Neural progenitor cell (in vitro differentiated cells): ENCODE measurements around the gene KLHL3. TPM values are rescaled to one million over a fixed set of nuclear protein-coding genes. Genes with fewer than 3 reads are reported as not detected.

Experiments used
- DNase-seq: peaks from one replicate; pipeline ENCODE4 v3.0.0-alpha.2; 2016; ENCODE audit warnings: low spot score
- H2AFZ ChIP-seq: fragments of 200-600 bp; sonication (generic); replicated peaks from 2 replicates; pipeline ENCODE4 v1.6.1; 2016; ENCODE audit warnings: antibody characterized with exemption
- H3F3A ChIP-seq: fragments of 200-600 bp; sonication (generic); 2 replicates; pipeline ENCODE4 v1.6.1; 2016; ENCODE audit warnings: antibody characterized with exemption, low read depth
- H3K27ac ChIP-seq: fragments of 200-600 bp; sonication (generic); 2 replicates; pipeline ENCODE4 v1.5.1; 2016; ENCODE audit warnings: mild to moderate bottlenecking
- H3K27me3 ChIP-seq: fragments of 200-600 bp; sonication (generic); 2 replicates; pipeline ENCODE4 v1.6.1; 2016; ENCODE audit warnings: mild to moderate bottlenecking, moderate library complexity
- H3K36me3 ChIP-seq: fragments of 200-600 bp; sonication (generic); 2 replicates; pipeline ENCODE4 v1.5.1; 2016
- H3K4me1 ChIP-seq: fragments of 200-600 bp; sonication (generic); 2 replicates; pipeline ENCODE4 v1.6.1; 2016; ENCODE audit warnings: mixed run types
- H3K4me2 ChIP-seq: fragments of 200-600 bp; sonication (generic); 2 replicates; pipeline ENCODE4 v1.6.1; 2016
- H3K4me3 ChIP-seq: fragments of 200-600 bp; sonication (generic); 2 replicates; pipeline ENCODE4 v1.5.1; 2016
- H3K79me2 ChIP-seq: fragments of 200-600 bp; sonication (generic); 2 replicates; pipeline ENCODE4 v1.6.1; 2016; ENCODE audit warnings: low read depth
- H3K9ac ChIP-seq: fragments of 200-600 bp; sonication (generic); 2 replicates; pipeline ENCODE4 v1.6.1; 2016
- H3K9me3 ChIP-seq: fragments of 200-600 bp; sonication (generic); 2 replicates; pipeline ENCODE4 v1.5.1; 2016; ENCODE audit warnings: low read depth
- H4K20me1 ChIP-seq: fragments of 200-600 bp; sonication (generic); 2 replicates; pipeline ENCODE4 v1.6.1; 2016; ENCODE audit warnings: low read depth
- H3K27ac Mint-ChIP-seq: 3 replicates; pipeline ENCODE4 v1.8.0; 2021; ENCODE audit warnings: mixed read lengths
- H3K27me3 Mint-ChIP-seq: 2 replicates; pipeline ENCODE4 v1.8.0; 2022; ENCODE audit warnings: low read depth, mild to moderate bottlenecking, inconsistent platforms, moderate library complexity, mixed read lengths; ENCODE audit not compliant: insufficient read depth
- H3K36me3 Mint-ChIP-seq: 3 replicates; pipeline ENCODE4 v1.8.0; 2021; ENCODE audit warnings: mixed read lengths
- H3K4me1 Mint-ChIP-seq: 3 replicates; pipeline ENCODE4 v1.8.0; 2021; ENCODE audit warnings: mixed read lengths
- H3K4me3 Mint-ChIP-seq: 3 replicates; pipeline ENCODE4 v1.8.0; 2021; ENCODE audit warnings: mild to moderate bottlenecking, moderate library complexity, mixed read lengths
- H3K9me3 Mint-ChIP-seq: 3 replicates; pipeline ENCODE4 v1.8.0; 2020; ENCODE audit warnings: mixed read lengths
- CTCF ChIP-seq: fragments of 200-600 bp; sonication (generic); IDR thresholded peaks from 2 replicates; pipeline ENCODE4 v1.5.1; 2017; ENCODE audit warnings: antibody characterized with exemption, mild to moderate bottlenecking
- EZH2 ChIP-seq: fragments of 200-600 bp; sonication (generic); IDR thresholded peaks from 2 replicates; pipeline ENCODE4 v1.6.1; 2017; ENCODE audit warnings: antibody characterized with exemption, mild to moderate bottlenecking, moderate library complexity
- EZH2phosphoT487 ChIP-seq: fragments of 200-600 bp; sonication (generic); IDR thresholded peaks from 2 replicates; pipeline ENCODE4 v1.6.1; 2017; ENCODE audit warnings: antibody characterized with exemption
- total RNA-seq: library from RNA; depleted of rRNA; stranded (reverse); fragments of >200 nt; gene quantifications from 2 replicates; pipeline ENCODE4 v1.2.3, GENCODE V29; 2015; ENCODE audit warnings: low replicate concordance

The KLHL3 gene
- total RNA-seq, 1 donor from 2014 or later, result 26.8 TPM

DNA sequence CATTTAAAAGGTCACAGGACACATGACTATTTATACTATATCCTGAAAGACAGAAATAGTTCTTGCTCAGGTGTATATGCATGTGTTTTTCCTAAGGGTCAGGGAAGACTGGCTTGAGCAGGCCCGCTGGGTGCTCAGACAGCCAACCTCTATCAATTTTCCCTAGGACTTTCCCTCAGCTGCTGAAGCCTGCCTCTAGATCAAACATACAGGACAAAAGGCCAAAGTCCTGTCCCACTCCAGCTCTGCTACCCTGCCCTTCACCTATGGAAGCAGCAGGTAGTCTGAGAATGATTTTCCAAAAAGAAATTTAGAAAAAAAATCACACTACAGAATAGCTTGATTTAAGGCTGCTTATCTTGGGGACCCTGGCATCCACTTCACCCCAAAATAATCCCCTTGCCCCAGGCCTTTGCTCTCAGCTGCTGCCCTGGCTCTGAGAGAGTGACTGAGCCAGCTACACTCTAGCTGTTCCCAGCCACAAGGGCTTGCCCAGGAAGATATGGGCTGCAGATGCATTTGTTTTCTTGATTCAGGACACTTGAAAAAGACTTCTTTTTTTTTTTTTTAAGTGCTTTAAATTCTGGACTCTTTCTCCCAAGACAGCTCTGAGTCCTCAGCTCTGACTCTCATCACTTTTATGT lies 42.5 kb downstream of the KLHL3 start:
- H3K79me2 ChIP-seq, result no peaks in the 10 kb centered on the region
- H2AFZ ChIP-seq, result no peak overlapping the region
- no peak overlapping the region for H3K4me2 ChIP-seq
- DNase-seq, result no peak
- Mint-ChIP-seq H3K4me1 (peaks cover 2% of the 10 kb centered on the region), H3K9me3 (no peaks in the 10 kb centered on the region), H3K4me3 (no peak overlapping the region), H3K27ac (no peak overlapping the region), H3K36me3 (peaks cover 16% of the 10 kb centered on the region), H3K27me3 (peaks cover 3% of the 10 kb centered on the region)
- no peaks in the 10 kb centered on the region for H4K20me1 ChIP-seq
- H3K27ac ChIP-seq, result no peak overlapping the region
- H3K9me3 ChIP-seq, result no peaks in the 10 kb centered on the region
- TF ChIP-seq EZH2phosphoT487 (no peak), CTCF (no peak), EZH2 (no peak)
- no peaks in the 10 kb centered on the region for H3K27me3 ChIP-seq
- no peak overlapping the region for H3K4me3 ChIP-seq
- H3K36me3 ChIP-seq, result no peaks in the 10 kb centered on the region
- no peaks in the 10 kb centered on the region for H3F3A ChIP-seq
- no peak overlapping the region for H3K9ac ChIP-seq
- no peaks in the 10 kb centered on the region for H3K4me1 ChIP-seq

GRCh38 chr5:137689306-137689705 lies 46.6 kb downstream of the KLHL3 start:
- H3K4me2 ChIP-seq, result no peak overlapping the region
- Mint-ChIP-seq H3K4me1 (no peaks in the 10 kb centered on the region), H3K27ac (no peak overlapping the region), H3K27me3 (peaks cover 3% of the 10 kb centered on the region), H3K36me3 (peaks cover 13% of the 10 kb centered on the region), H3K4me3 (no peak overlapping the region), H3K9me3 (no peaks in the 10 kb centered on the region)
- DNase-seq, result no peak
- H3K27ac ChIP-seq, result no peak overlapping the region
- H3K9me3 ChIP-seq, result no peaks in the 10 kb centered on the region
- no peaks in the 10 kb centered on the region for H3K4me1 ChIP-seq
- TF ChIP-seq EZH2phosphoT487 (no peak), CTCF (no peak), EZH2 (no peak)
- H3K4me3 ChIP-seq, result no peak overlapping the region
- no peaks in the 10 kb centered on the region for H3K79me2 ChIP-seq
- H3K27me3 ChIP-seq, result no peaks in the 10 kb centered on the region
- H4K20me1 ChIP-seq, result no peaks in the 10 kb centered on the region
- no peak overlapping the region for H3K9ac ChIP-seq
- no peaks in the 10 kb centered on the region for H3K36me3 ChIP-seq
- H3F3A ChIP-seq, result no peaks in the 10 kb centered on the region
- H2AFZ ChIP-seq, result no peak overlapping the region

- Mint-ChIP-seq H3K9me3 (no peaks in the 10 kb centered on the region), H3K4me1 (no peaks in the 10 kb centered on the region), H3K27me3 (peaks cover 2% of the 10 kb centered on the region), H3K4me3 (no peak overlapping the region), H3K27ac (no peak overlapping the region), H3K36me3 (peaks cover 13% of the 10 kb centered on the region)
- Histone ChIP-seq H4K20me1 (no peaks in the 10 kb centered on the region), H3K4me3 (no peak overlapping the region), H3K36me3 (no peaks in the 10 kb centered on the region), H3F3A (no peaks in the 10 kb centered on the region), H3K4me2 (no peak overlapping the region), H3K27me3 (no peaks in the 10 kb centered on the region), H3K79me2 (no peaks in the 10 kb centered on the region), H3K9ac (no peak overlapping the region), H3K4me1 (no peaks in the 10 kb centered on the region), H3K9me3 (no peaks in the 10 kb centered on the region), H3K27ac (no peak overlapping the region), H2AFZ (no peak overlapping the region)
- DNase-seq, result no peak
- no peak for TF ChIP-seq EZH2phosphoT487
- TF ChIP-seq CTCF, result no peak
- no peak for TF ChIP-seq EZH2
These were observed 47.6 kb downstream of the KLHL3 start for GRCh38 chr5:137688210-137688840.
